GM18520 (cell line): ENCODE data around the gene ASZ1.
A peak's percentile ranks its signal among the peaks of the same experiment; 100 is the strongest.

Experiments used
- ATAC-seq: cut with Tn5 transposase; IDR thresholded peaks from one replicate; pipeline ENCODE4 v1.9.1; 2021; ENCODE audit not compliant: unreplicated experiment

ASZ1 gene

GRCh38 chr7:117347480-117347879, 79.8 kb downstream of the ASZ1 start:
- peak; percentile 17 for ATAC-seq

- no peak for ATAC-seq
These were observed 81.1 kb downstream of the ASZ1 start for GRCh38 chr7:117346161-117346560.

- ATAC-seq, result no peak
These were observed 89.3 kb downstream of the ASZ1 start for GRCh38 chr7:117338020-117338419.

- no peak for ATAC-seq
These were observed 94.1 kb downstream of the ASZ1 start for GRCh38 chr7:117333168-117333567.

- no peak for ATAC-seq
These were observed 95.3 kb downstream of the ASZ1 start for GRCh38 chr7:117332031-117332430.

GRCh38 chr7:117325836-117326235, 101.5 kb downstream of the ASZ1 start:
- ATAC-seq, result no peak

- ATAC-seq, result no peak
These were observed 102.3 kb downstream of the ASZ1 start for GRCh38 chr7:117324960-117325359.

- ATAC-seq, result no peak
These were observed 103.2 kb downstream of the ASZ1 start for GRCh38 chr7:117323851-117324711.

GRCh38 chr7:117323305-117323850, 103.9 kb downstream of the ASZ1 start:
- ATAC-seq, result no peak

GRCh38 chr7:117322741-117323304, 104.5 kb downstream of the ASZ1 start, which contains the start of gene WNT2:
WNT2 (minus strand) TSS chr7:117323058; CDS start chr7:117322989, 69 bp downstream.
- no peak for ATAC-seq

- ATAC-seq, result no peak
These were observed 106.8 kb downstream of the ASZ1 start for GRCh38 chr7:117320523-117320922.

- ATAC-seq, result no peak
These were observed 108.1 kb downstream of the ASZ1 start for GRCh38 chr7:117319181-117319580.

GRCh38 chr7:117313582-117313981, 113.7 kb downstream of the ASZ1 start:
- no peak for ATAC-seq
